OCI-LY7 (cell line): ENCODE measurements around the gene VSIR. TPM values are rescaled to one million over a fixed set of nuclear protein-coding genes. Genes with fewer than 3 reads are reported as not detected.

ENCODE experiments used
- BruUV-seq: library from RNA; stranded (reverse); fragments of 400-500 nt; replicated peaks from 2 replicates; lab custom pipeline; 2021; lab: Mats Ljungman, UMichigan
- CTCF ChIA-PET: fragments of 300-600 bp; sonication (Branson Sonifier 250); formaldehyde crosslinking; loops from one replicate; lab custom pipeline; 2022; ENCODE audit warnings: antibody characterized with exemption; ENCODE audit not compliant: unreplicated experiment; lab: Charles Lee
- POLR2A ChIA-PET: fragments of 300-600 bp; sonication (Branson Sonifier 250); formaldehyde crosslinking; loops from one replicate; lab custom pipeline; 2022; ENCODE audit warnings: antibody characterized with exemption; lab: Charles Lee
- DNase-seq: peaks from one replicate; pipeline ENCODE4 v3.0.0-alpha.2; 2015; ENCODE audit warnings: low spot score
- H2AFZ ChIP-seq: fragments of 200-600 bp; sonication (generic), shearing (Covaris generic); 2 replicates; pipeline ENCODE4 v1.6.1; 2014; ENCODE audit warnings: mild to moderate bottlenecking, antibody characterized with exemption, low read length, moderate library complexity
- H3K27ac ChIP-seq: fragments of 200-600 bp; sonication (generic); 2 replicates; pipeline ENCODE4 v1.5.1; 2014; ENCODE audit warnings: mixed run types, low read depth, mild to moderate bottlenecking, moderate library complexity, low read length, inconsistent platforms; ENCODE audit not compliant: poor library complexity, severe bottlenecking
- H3K36me3 ChIP-seq: fragments of 200-600 bp; sonication (generic); 2 replicates; pipeline ENCODE4 v1.6.1; 2014; ENCODE audit warnings: mild to moderate bottlenecking, antibody characterized with exemption, low read length, moderate library complexity, mixed read lengths; ENCODE audit not compliant: insufficient read depth
- H3K4me1 ChIP-seq: fragments of 200-600 bp; sonication (generic); 2 replicates; pipeline ENCODE4 v1.5.1; 2014; ENCODE audit warnings: mild to moderate bottlenecking, low read length; ENCODE audit not compliant: insufficient read depth, poor library complexity, severe bottlenecking
- H3K4me2 ChIP-seq: fragments of 200-600 bp; sonication (generic); 2 replicates; pipeline ENCODE4 v1.6.1; 2014; ENCODE audit warnings: mild to moderate bottlenecking, low read length
- H3K4me3 ChIP-seq: fragments of 200-600 bp; sonication (generic); 2 replicates; pipeline ENCODE4 v1.5.1; 2014; ENCODE audit warnings: mild to moderate bottlenecking, low read depth, low read length; ENCODE audit not compliant: poor library complexity, severe bottlenecking
- H3K79me2 ChIP-seq: fragments of 200-600 bp; sonication (generic); 2 replicates; pipeline ENCODE4 v1.6.1; 2016; ENCODE audit warnings: low read depth, mild to moderate bottlenecking, low read length, moderate library complexity, mixed read lengths; ENCODE audit not compliant: insufficient read depth
- H3K9me2 ChIP-seq: fragments of 200-600 bp; sonication (generic); 2 replicates; pipeline ENCODE4 v1.6.1; 2016; ENCODE audit warnings: mild to moderate bottlenecking, low read length, mixed read lengths; ENCODE audit not compliant: insufficient read depth
- H3K9me3 ChIP-seq: fragments of 200-600 bp; sonication (generic); 2 replicates; pipeline ENCODE4 v1.6.1; 2014; ENCODE audit warnings: mild to moderate bottlenecking, mixed run types, low read length, mixed read lengths
- H4K20me1 ChIP-seq: fragments of 200-600 bp; sonication (generic); 2 replicates; pipeline ENCODE4 v1.6.1; 2014; ENCODE audit warnings: mild to moderate bottlenecking, antibody characterized with exemption, low read length, moderate library complexity, mixed read lengths; ENCODE audit not compliant: insufficient read depth
- CTCF ChIP-seq: fragments of 200-600 bp; sonication (generic); conservative IDR thresholded peaks from 2 replicates; pipeline ENCODE4 v1.5.1; 2014; ENCODE audit warnings: mild to moderate bottlenecking, antibody characterized with exemption, low read length, moderate library complexity, mixed read lengths
- EZH2phosphoT487 ChIP-seq: fragments of 200-600 bp; sonication (generic); IDR thresholded peaks from 2 replicates; pipeline ENCODE4 v1.6.1; 2018; ENCODE audit warnings: low read depth, borderline replicate concordance, mild to moderate bottlenecking, mixed run types, antibody characterized with exemption, low read length, moderate library complexity, mixed read lengths
- intact Hi-C: fragments of 100-400 bp; cut with micrococcal nuclease; formaldehyde crosslinking; loops from one replicate; pipeline ENCODE4 v1.10.0; 2022; ENCODE audit not compliant: unreplicated experiment
- total RNA-seq, 2 experiments: library from RNA; depleted of rRNA in 1 of 2; stranded (reverse); fragments of >200 nt in 1 of 2; shearing (Covaris generic) in 1 of 2; gene quantifications; 2 replicates each; pipeline ENCODE4 v1.2.3, GENCODE V29; 2014 to 2022

VSIR gene
- total RNA-seq, 2 experiments from 2014 or later = 2.2 to 9.0 TPM

GRCh38 chr10:71720288-71720687 is 53.0 kb downstream of the VSIR start:
- Histone ChIP-seq H4K20me1 (no peaks in the 10 kb centered on the region), H3K4me2 (no peak overlapping the region), H2AFZ (no peak overlapping the region), H3K9me2 (no peaks in the 10 kb centered on the region), H3K79me2 (no peaks in the 10 kb centered on the region), H3K27ac (no peak overlapping the region), H3K4me1 (peaks cover 13% of the 10 kb centered on the region), H3K36me3 (no peaks in the 10 kb centered on the region), H3K9me3 (no peaks in the 10 kb centered on the region), H3K4me3 (no peak overlapping the region)
- TF ChIP-seq EZH2phosphoT487 (no peak), CTCF (no peak)
- no TSS peak for BruUV-seq
- CTCF ChIA-PET = interaction anchor here (0.6 kb wide), 1 partner anchor 850 kb away, joined by 3 read pairs; no protein-coding TSS in a partner anchor
- intact Hi-C loops = loop anchor here (10.0 kb wide), 1 partner anchor 175 kb away; no protein-coding TSS in a partner anchor
- POLR2A ChIA-PET = interaction anchor here (0.7 kb wide), 1 partner anchor 108 kb away, joined by 3 read pairs; no protein-coding TSS in a partner anchor
- no peak for DNase-seq

- H3K27ac ChIP-seq = no peak within 1 kb of the TSS
- CTCF ChIA-PET = no interaction called here
- DNase-seq = no peak
- no peaks in the 10 kb centered on the region for H3K9me3 ChIP-seq
- H4K20me1 ChIP-seq = no peaks in the 10 kb centered on the region
- no peak within 1 kb of the TSS for H2AFZ ChIP-seq
- H3K4me3 ChIP-seq = no peak within 1 kb of the TSS
- no peaks in the 10 kb centered on the region for H3K36me3 ChIP-seq
- no peaks in the 10 kb centered on the region for H3K9me2 ChIP-seq
- no TSS peak for BruUV-seq
- no peaks in the 10 kb centered on the region for H3K79me2 ChIP-seq
- H3K4me1 ChIP-seq = peaks cover 8% of the 10 kb centered on the region
- no peak within 1 kb of the TSS for H3K4me2 ChIP-seq
- TF ChIP-seq EZH2phosphoT487 = no peak
- no peak for TF ChIP-seq CTCF
- intact Hi-C loops = loop anchor here (10.0 kb wide), 1 partner anchor 175 kb away; no protein-coding TSS in a partner anchor
- POLR2A ChIA-PET = no interaction called here
Measured at GRCh38 chr10:71719464-71720201, 53.7 kb downstream of the VSIR start, which contains the start of gene C10orf105. Gene C10orf105, minus strand, starts transcription at chr10:71719778. Its CDS starts 3,441 bp downstream, at chr10:71716337.

- CTCF ChIA-PET = no interaction called here
- no peak overlapping the region for H3K27ac ChIP-seq
- POLR2A ChIA-PET = no interaction called here
- H3K9me3 ChIP-seq = no peaks in the 10 kb centered on the region
- no peaks in the 10 kb centered on the region for H3K36me3 ChIP-seq
- no peak overlapping the region for H2AFZ ChIP-seq
- no peaks in the 10 kb centered on the region for H4K20me1 ChIP-seq
- BruUV-seq = no TSS peak
- TF ChIP-seq EZH2phosphoT487 (no peak), CTCF (no peak)
- no peaks in the 10 kb centered on the region for H3K79me2 ChIP-seq
- H3K4me2 ChIP-seq = no peak overlapping the region
- intact Hi-C loops = no loop called here
- no peak overlapping the region for H3K4me3 ChIP-seq
- no peak for DNase-seq
- peaks cover 13% of the 10 kb centered on the region for H3K4me1 ChIP-seq
- no peaks in the 10 kb centered on the region for H3K9me2 ChIP-seq
Measured at GRCh38 chr10:71719042-71719441, 54.3 kb downstream of the VSIR start.
